K562 (cell line): Measurements from ENCODE around the gene MEX3A. TPM values are rescaled to one million over a fixed set of nuclear protein-coding genes. Genes with fewer than 3 reads are reported as not detected.

Experiments
- CHD2 ChIP-seq: IDR thresholded peaks from 2 replicates; pipeline ENCODE4 v1.6.1; 2011; ENCODE audit warnings: low read depth, low read length
- CREB1 ChIP-seq, 2 experiments: sonication (generic) in 1 of 2; formaldehyde crosslinking in 1 of 2; IDR thresholded peaks; 2 replicates each; pipeline versions ENCODE4 v1.6.1 to v1.8.0; 2012 to 2022; ENCODE audit warnings: inconsistent platforms in 1 of 2, mild to moderate bottlenecking in 1 of 2, missing genetic modification reagents in 1 of 2, moderate library complexity in 1 of 2
- FOXM1 ChIP-seq, 2 experiments: fragments of 450-650 bp in 1 of 2; sonication (generic) in 1 of 2; formaldehyde crosslinking in 1 of 2; IDR thresholded peaks; 2 replicates each; pipeline versions ENCODE4 v1.6.1 to v1.9.0; 2017 to 2022; ENCODE audit warnings: low read depth in 2 of 2, mild to moderate bottlenecking in 2 of 2, missing genetic modification reagents in 1 of 2, moderate library complexity in 1 of 2
- GMEB1 ChIP-seq: fragments of 250-450 bp; sonication (Bioruptor Pico); IDR thresholded peaks from 2 replicates; pipeline ENCODE4 v1.4.0; 2020; ENCODE audit warnings: mild to moderate bottlenecking
- MXD1 ChIP-seq: fragments of 250-450 bp; sonication (Bioruptor Pico); IDR thresholded peaks from 2 replicates; pipeline ENCODE4 v1.8.0; 2021; ENCODE audit warnings: borderline replicate concordance, mild to moderate bottlenecking, moderate library complexity; ENCODE audit not compliant: poor library complexity, severe bottlenecking
- PHB ChIP-seq: fragments of 250-450 bp; sonication (Bioruptor Pico); IDR thresholded peaks from 2 replicates; pipeline ENCODE4 v1.5.0; 2021
- POLR2A ChIP-seq: fragments of 450-650 bp; conservative IDR thresholded peaks from 2 replicates; pipeline ENCODE4 v1.6.1; 2016
- PRDM10 ChIP-seq: fragments of 450-650 bp; IDR thresholded peaks from 2 replicates; pipeline ENCODE4 v1.6.1; 2018; ENCODE audit not compliant: partially characterized antibody
- ZBTB17 ChIP-seq: fragments of 450-650 bp; formaldehyde crosslinking; IDR thresholded peaks from 2 replicates; pipeline ENCODE4 v1.4.0; 2020; ENCODE audit warnings: mild to moderate bottlenecking
- polyA plus RNA-seq, 8 experiments: library from polyadenylated mRNA; depleted of rRNA in 4 of 8; stranded (reverse) in 5 of 8; unstranded in 3 of 8; fragments of >200 nt; fragmentation: Nextera tagmentation in 2 of 8; fragmentation: Illumina TruSeq in 1 of 8; extraction: Ambion mirVana in 2 of 8; extraction: Trizol in 1 of 8; gene quantifications; 2 replicates each; pipeline versions ENCODE4 v1.2.1 to v1.2.3, GENCODE V29; 2011 to 2014; ENCODE audit warnings: inconsistent platforms in 1 of 8, missing spikeins in 1 of 8
- total RNA-seq, 7 experiments: library from RNA; depleted of rRNA in 6 of 7; stranded (reverse); fragments of >200 nt in 6 of 7; fragmentation: Illumina TruSeq in 2 of 7; extraction: Trizol in 2 of 7; gene quantifications; 2 replicates each; pipeline versions ENCODE4 v1.2.1 to v1.2.3, GENCODE V29; 2011 to 2021; ENCODE audit warnings: low replicate concordance in 1 of 7

Gene MEX3A
- total and polyA plus RNA-seq, 9 of the 15 experiments (the other 6 are each of a cell fraction or from before 2014, with no cell fraction given): 0.36 to 13.7 (median 5.2) TPM

- TF ChIP-seq POLR2A (peak; percentile 37; the same call in 1 of the 2 replicates), PHB (CRISPR knock-in tag) (no peak), GMEB1 (peak; percentile 32; the same call in 1 of the 2 replicates), PRDM10 (peak; percentile 96), FOXM1 (IDR thresholded peaks at IDR 0.05; ENCODE audit: low read depth) (peak; percentile 48; the same call in 1 of the 2 replicates), FOXM1 (CRISPR knock-in tag; IDR thresholded peaks at IDR 0.05; ENCODE audit: low read depth) (no peak), ZBTB17 (no peak), MXD1 (CRISPR knock-in tag) (peak; percentile 66), CREB1 (IDR thresholded peaks at IDR 0.05) (peak; percentile 61; the same call in 1 of the 2 replicates), CREB1 (CRISPR knock-in tag; IDR thresholded peaks at IDR 0.05) (peak; percentile 42; the same call in 1 of the 2 replicates), CHD2 (no peak)
Observed at GRCh38 chr1:156082309-156083091, at the start of gene MEX3A (continued).
